Aorta (tissue), 5 donors: ENCODE data around the gene CACHD1. TPM values are rescaled to one million over a fixed set of nuclear protein-coding genes. Genes with fewer than 3 reads are reported as not detected.

Source experiments
- ATAC-seq: fragments of 200-7000 bp; cut with Tn5 transposase; one replicate; pipeline ENCODE4 v1.9.1; 2022; ENCODE audit warnings: moderate library complexity; ENCODE audit not compliant: low FRiP score
- DNase-seq, 2 donors: peaks; one replicate each; pipeline ENCODE4 v3.0.0-alpha.2; 2020
- H3K27ac ChIP-seq, 2 donors: one replicate each; pipeline ENCODE4 v1.5.1; 2013; ENCODE audit warnings: low read length in 2 of 2, mild to moderate bottlenecking in 2 of 2, moderate library complexity in 2 of 2, control low read depth in 1 of 2, inconsistent platforms in 1 of 2, low read depth in 1 of 2
- H3K27me3 ChIP-seq, 2 donors: one replicate each; pipeline ENCODE4 v1.6.1; 2013; ENCODE audit warnings: control low read depth in 1 of 2, low read length in 1 of 2, mild to moderate bottlenecking in 1 of 2, moderate library complexity in 1 of 2; ENCODE audit not compliant: insufficient read depth in 2 of 2, control insufficient read depth in 1 of 2
- H3K36me3 ChIP-seq, 2 donors: one replicate each; pipeline ENCODE4 v1.6.1; 2013; ENCODE audit warnings: control low read depth in 1 of 2, low read length in 1 of 2, mild to moderate bottlenecking in 1 of 2; ENCODE audit not compliant: insufficient read depth in 2 of 2, control insufficient read depth in 1 of 2
- H3K4me1 ChIP-seq, 2 donors: one replicate each; pipeline ENCODE4 v1.6.1; 2013; ENCODE audit warnings: low read length in 2 of 2, control low read depth in 1 of 2, mild to moderate bottlenecking in 1 of 2, moderate library complexity in 1 of 2; ENCODE audit not compliant: insufficient read depth in 2 of 2, control insufficient read depth in 1 of 2
- H3K4me3 ChIP-seq, 2 donors: one replicate each; pipeline ENCODE4 v1.5.1; 2013; ENCODE audit warnings: low read length in 2 of 2, control low read depth in 1 of 2, mild to moderate bottlenecking in 1 of 2
- H3K9me3 ChIP-seq: one replicate; pipeline ENCODE4 v1.6.1; 2013; ENCODE audit warnings: mild to moderate bottlenecking, low read length; ENCODE audit not compliant: control insufficient read depth
- WGBS, 2 donors: extraction: QIAGEN DNeasy Blood & Tissue Kit; methylation state at CpG; one replicate each; pipeline ENCODE4 v1.1.7; 2013; 5-methylcytosine and 5-hydroxymethylcytosine counted together
- intact Hi-C, 2 donors: fragments of 100-400 bp; cut with DNase I; formaldehyde crosslinking; loops; one replicate each; pipeline versions ENCODE4 v1.14.2 to v1.15.0; 2022
- polyA plus RNA-seq, 2 donors: library from polyadenylated mRNA; stranded (reverse); fragments of 200-250 nt; gene quantifications; one replicate each; pipeline ENCODE4 v1.2.3, GENCODE V29; 2013
- total RNA-seq, 2 donors: library from RNA; stranded (reverse); fragmentation: NEBNext Ultra II Directional; extraction: Animal tissue kit (Norgen Biotek cat#: 25700); gene quantifications; one replicate each; pipeline ENCODE4 v1.2.1, GENCODE V29; 2021
- donor health status: healthy with polysubstance abuse.
- donor health status: Bipolar disorder and iron deficiency.
- donor health status: DM: no; HTN: no; CAD: no.
- donor health status: DM: no; HTN: no; CAD: no.
- donor health status: DM: yes; HTN: yes; CAD: no.

CACHD1 gene
- total and polyA plus RNA-seq, 4 donors: 1.4 to 26.5 (median 5.0) TPM

GRCh38 chr1:64470665-64471217, 812 bp downstream of the CACHD1 start:
- DNase-seq: peak; percentile 58 to 81
- H3K9me3 ChIP-seq: no peaks in the 10 kb centered on the region
- ATAC-seq: peak; percentile 63
- H3K4me1 ChIP-seq: no peaks in the 10 kb centered on the region
- intact Hi-C loops: loop anchor here in 1 of 2 donors (5.0 to 10.0 kb wide), 2 partner anchors 64 to 207 kb away; no protein-coding TSS in a partner anchor
- no peaks in the 10 kb centered on the region for H3K27me3 ChIP-seq
- whole genome bisulfite sequencing, 2 donors: 1% methylated on average over 32 to 43 of the region's 43 CpGs
- peak overlapping the region; percentile 1 to 50 for H3K27ac ChIP-seq
- peak overlapping the region; percentile 85 to 87 for H3K4me3 ChIP-seq
- no peaks in the 10 kb centered on the region for H3K36me3 ChIP-seq

- intact Hi-C loops: loop anchor here in 1 of 2 donors (5.0 to 10.0 kb wide), 2 partner anchors 63 to 206 kb away; no protein-coding TSS in a partner anchor
- Histone ChIP-seq H3K27me3 (no peaks in the 10 kb centered on the region), H3K4me1 (peaks cover 0 to 3% of the 10 kb centered on the region in 2 donors), H3K36me3 (no peaks in the 10 kb centered on the region), H3K27ac (no peak overlapping the region), H3K9me3 (no peaks in the 10 kb centered on the region), H3K4me3 (peak overlapping the region; percentile 54 to 87)
- DNase-seq (peak; percentile 59 to 81), ATAC-seq (peak; percentile 68)
- WGBS, 2 donors: 11 to 13% methylated on average over 40 of the region's 40 CpGs
Measured at GRCh38 chr1:64471218-64472039, 1.5 kb downstream of the CACHD1 start.

- peaks cover 0 to 3% of the 10 kb centered on the region in 2 donors for H3K4me1 ChIP-seq
Measured at GRCh38 chr1:64472040-64472376, 2.1 kb downstream of the CACHD1 start.

GRCh38 chr1:64472805-64473204, 2.9 kb downstream of the CACHD1 start:
- intact Hi-C loops: loop anchor here in 1 of 2 donors (5.0 to 10.0 kb wide), 2 partner anchors 62 to 204 kb away; no protein-coding TSS in a partner anchor

More at GRCh38 chr1:64472040-64472376, 2.1 kb downstream of the CACHD1 start:
- 93 to 94% methylated on average over 9 of the region's 9 CpGs for WGBS, 2 donors
- Histone ChIP-seq H3K36me3 (no peaks in the 10 kb centered on the region), H3K27ac (no peak overlapping the region), H3K27me3 (no peaks in the 10 kb centered on the region), H3K4me3 (no peak overlapping the region), H3K9me3 (no peaks in the 10 kb centered on the region)
- ATAC-seq (no peak), DNase-seq (no peak)
- intact Hi-C loops: loop anchor here in 1 of 2 donors (5.0 to 10.0 kb wide), 2 partner anchors 63 to 205 kb away; no protein-coding TSS in a partner anchor

GRCh38 chr1:64473367-64473766, 3.4 kb downstream of the CACHD1 start:
- Histone ChIP-seq H3K36me3 (no peaks in the 10 kb centered on the region), H3K4me1 (peaks cover 0 to 3% of the 10 kb centered on the region in 2 donors), H3K27me3 (no peaks in the 10 kb centered on the region), H3K9me3 (no peaks in the 10 kb centered on the region), H3K27ac (no peak overlapping the region), H3K4me3 (no peak overlapping the region)
- DNase-seq: no peak
- no peak for ATAC-seq
- intact Hi-C loops: loop anchor here in 1 of 2 donors (5.0 to 10.0 kb wide), 2 partner anchors 61 to 204 kb away; no protein-coding TSS in a partner anchor
- 91 to 96% methylated on average over 1 of the region's 1 CpG for WGBS, 2 donors

More at GRCh38 chr1:64472805-64473204, 2.9 kb downstream of the CACHD1 start:
- DNase-seq: no peak
- Histone ChIP-seq H3K4me3 (no peak overlapping the region), H3K36me3 (no peaks in the 10 kb centered on the region), H3K27ac (no peak overlapping the region), H3K27me3 (no peaks in the 10 kb centered on the region), H3K9me3 (no peaks in the 10 kb centered on the region), H3K4me1 (peaks cover 0 to 3% of the 10 kb centered on the region in 2 donors)
- no peak for ATAC-seq
- 96 to 97% methylated on average over 5 of the region's 5 CpGs for WGBS, 2 donors

- no peak overlapping the region for H3K4me3 ChIP-seq
- 91 to 92% methylated on average over 2 of the region's 2 CpGs for WGBS, 2 donors
- H3K36me3 ChIP-seq: no peaks in the 10 kb centered on the region
- no peak for ATAC-seq
- intact Hi-C loops: loop anchor here in 1 of 2 donors (5.0 to 10.0 kb wide), 2 partner anchors 61 to 203 kb away; no protein-coding TSS in a partner anchor
- no peak overlapping the region for H3K27ac ChIP-seq
- H3K27me3 ChIP-seq: no peaks in the 10 kb centered on the region
- H3K9me3 ChIP-seq: no peaks in the 10 kb centered on the region
- no peak for DNase-seq
- peaks cover 0 to 5% of the 10 kb centered on the region in 2 donors for H3K4me1 ChIP-seq
Measured at GRCh38 chr1:64474133-64474532, 4.2 kb downstream of the CACHD1 start.

- Histone ChIP-seq H3K27me3 (no peaks in the 10 kb centered on the region), H3K4me3 (no peak overlapping the region), H3K36me3 (no peaks in the 10 kb centered on the region), H3K9me3 (no peaks in the 10 kb centered on the region), H3K4me1 (peaks cover 0 to 7% of the 10 kb centered on the region in 2 donors), H3K27ac (no peak overlapping the region)
- DNase-seq (peak; percentile 70 to 77), ATAC-seq (no peak)
- 84 to 86% methylated on average over 2 of the region's 2 CpGs for WGBS, 2 donors
- intact Hi-C loops: loop anchor here in 1 of 2 donors (5.0 to 10.0 kb wide), 2 partner anchors 60 to 202 kb away; no protein-coding TSS in a partner anchor
Measured at GRCh38 chr1:64474665-64475439, 4.9 kb downstream of the CACHD1 start.
